ENCODE results near the gene CCT7. TPM values are rescaled to one million over a fixed set of nuclear protein-coding genes. Genes with fewer than 3 reads are reported as not detected.

Gene CCT7
- total and polyA plus RNA-seq, 2 of the 8 experiments (the other 6 are each of a cell fraction or from before 2014, with no cell fraction given) = 440 to 474 TPM

DNA sequence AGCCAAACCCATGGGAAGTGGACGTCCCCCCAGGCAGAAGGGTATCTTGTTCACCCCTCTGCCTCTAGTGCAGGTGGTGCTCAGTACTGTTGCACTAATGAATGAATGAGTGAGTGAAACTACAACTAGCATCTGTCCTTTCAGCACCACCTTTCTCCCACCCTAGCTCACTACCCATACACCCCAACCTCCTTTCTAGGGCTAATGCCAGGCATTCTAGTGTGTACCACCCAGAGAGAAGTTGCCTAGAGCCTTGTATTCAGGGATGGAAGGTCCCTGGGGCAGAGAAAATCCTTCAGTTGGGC, 22.5 kb downstream of the CCT7 start:
- ChIA-PET CTCF (ENCODE audit: partially characterized antibody) (interaction anchor here (1.2 to 7.0 kb wide), 11 partner anchors 12 to 100 kb away, joined by 3 to 51 read pairs (median 6); partner anchors contain the start of genes CCT7, EGR4, NOTO and PRADC1), POLR2A (ENCODE audit: partially characterized antibody) (interaction anchor here (1.1 to 5.1 kb wide), 10 partner anchors 10 to 43 kb away, joined by 3 to 53 read pairs (median 6); partner anchors contain the start of genes CCT7, FBXO41 and PRADC1)
- peaks cover 0 to 12% (median 4%) of the 10 kb centered on the region in 4 experiments; a peak in 3 of 7 replicates for H3K4me1 ChIP-seq (replicated peaks in 1 of 4; ENCODE audit: control insufficient read depth in 3 of 4, insufficient read depth in 4 of 4, low read length in 3 of 4)
- H2BK120ac ChIP-seq (replicated peaks; ENCODE audit: low read depth, low read length) = no peak overlapping the region
- no peak overlapping the region for H3K14ac ChIP-seq (ENCODE audit: insufficient read length)
- H3K9me3 ChIP-seq (ENCODE audit: insufficient read depth in 2 of 2, low read depth in 1 of 2, low read length in 1 of 2) = no peaks in the 10 kb centered on the region
- no peak overlapping the region for H3K18ac ChIP-seq (ENCODE audit: extremely low read depth, low read length)
- FAIRE-seq (no peak), DNase-seq (ENCODE audit: low read depth in 1 of 2, low spot score in 2 of 2) (no peak)
- no peak overlapping the region for H3K23ac ChIP-seq (ENCODE audit: insufficient read length)
- H2BK12ac ChIP-seq (ENCODE audit: low read depth, low read length) = no peak overlapping the region
- H3K23me2 ChIP-seq (ENCODE audit: low read depth, low read length) = no peaks in the 10 kb centered on the region
- no peak overlapping the region for H3K4me2 ChIP-seq (ENCODE audit: insufficient read depth in 1 of 2, low read depth in 2 of 2, low read length in 2 of 2)
- peaks cover 16 to 18% of the 10 kb centered on the region in 2 experiments for H4K20me1 ChIP-seq (replicated peaks in 1 of 2; ENCODE audit: control insufficient read depth in 1 of 2, insufficient read depth in 2 of 2, low read length in 2 of 2)
- no peak overlapping the region for H2BK15ac ChIP-seq (ENCODE audit: low read length)
- no peak overlapping the region for H4K8ac ChIP-seq (ENCODE audit: extremely low read depth, insufficient read depth, low read length)
- WGBS, 2 experiments (ENCODE audit: extremely low coverage in 1 of 2, insufficient coverage in 1 of 2, insufficient read length in 1 of 2, insufficient replicate concordance in 2 of 2, low coverage in 1 of 2, low lambda C conversion rate in 2 of 2, missing lambda C conversion rate in 1 of 2) = 53% methylated on average over 1 of the region's 1 CpG; no CpG with 5 or more reads in 1 of the 2 experiments
- H2BK20ac ChIP-seq (ENCODE audit: low read length) = no peak overlapping the region
- no peak overlapping the region for H2AK5ac ChIP-seq (ENCODE audit: low read depth, low read length)
- peaks cover 11 to 40% (median 20%) of the 10 kb centered on the region in 4 experiments; a peak in 7 of 8 replicates for H3K36me3 ChIP-seq (ENCODE audit: control insufficient read depth in 2 of 4, insufficient read depth in 4 of 4, low read length in 3 of 4)
- H3K79me1 ChIP-seq (ENCODE audit: low read depth, low read length) = no peaks in the 10 kb centered on the region
- H3K4me3 ChIP-seq (ENCODE audit: extremely low read depth in 1 of 4, insufficient read depth in 2 of 4, low read depth in 3 of 4, low read length in 4 of 4) = no peak overlapping the region
- H3K27ac ChIP-seq (ENCODE audit: low read depth, low read length) = no peak overlapping the region
- H3K9ac ChIP-seq (replicated peaks in 1 of 4; ENCODE audit: extremely low read depth in 1 of 4, low read depth in 3 of 4, low read length in 3 of 4) = no peak overlapping the region
- H2BK5ac ChIP-seq (ENCODE audit: low read depth, low read length) = peak overlapping the region; percentile 21; the same call in 1 of the 2 replicates
- H2AFZ ChIP-seq (ENCODE audit: low read length) = no peak overlapping the region
- no peak overlapping the region for H4K91ac ChIP-seq (replicated peaks; ENCODE audit: insufficient read length, low read length)
- no peak overlapping the region for H3K56ac ChIP-seq (replicated peaks; ENCODE audit: insufficient read length, low read depth, low read length)
- no peaks in the 10 kb centered on the region for H3K27me3 ChIP-seq (replicated peaks in 1 of 4; ENCODE audit: control insufficient read depth in 3 of 4, extremely low read depth in 1 of 4, insufficient read depth in 3 of 4, low read length in 3 of 4)
- no peaks in the 10 kb centered on the region for H3K79me2 ChIP-seq (ENCODE audit: control insufficient read depth in 1 of 2, insufficient read depth in 2 of 2, low read length in 2 of 2)
- no peak overlapping the region for H4K5ac ChIP-seq (ENCODE audit: insufficient read length, low read depth, low read length)
- no peak overlapping the region for H3K4ac ChIP-seq (replicated peaks; ENCODE audit: insufficient read length, low read depth, low read length)
- no peak for TF ChIP-seq SUZ12 (IDR thresholded peaks at IDR 0.05; ENCODE audit: low read length)
- TF ChIP-seq HDAC2 (IDR thresholded peaks at IDR 0.05; ENCODE audit: borderline replicate concordance in 1 of 2, low read depth in 2 of 2, low read length in 2 of 2) = no peak
- TF ChIP-seq E2F6 (IDR thresholded peaks at IDR 0.05) = no peak
- TF ChIP-seq TCF12 (IDR thresholded peaks at IDR 0.05; ENCODE audit: low read depth, low read length) = no peak
- 0 out of 3 replicates have a peak, but pooled peaks of 1 of the 2 experiments have one; percentile 37 for TF ChIP-seq POLR2A (IDR thresholded peaks at IDR 0.05; ENCODE audit: control extremely low read depth in 1 of 2, low read depth in 2 of 2, low read length in 2 of 2)
- TF ChIP-seq BRCA1 (IDR thresholded peaks at IDR 0.05; ENCODE audit: low read depth, low read length) = no peak
- no peak for TF ChIP-seq ASH2L (IDR thresholded peaks at IDR 0.05; ENCODE audit: low read length)
- TF ChIP-seq RAD21 (IDR thresholded peaks at IDR 0.05 in 1 of 2, conservative IDR thresholded peaks at IDR 0.05 in 1 of 2; ENCODE audit: low read depth in 2 of 2, low read length in 2 of 2) = no peak

All from H1 (cell line).